ENCODE results near the gene ACER3. TPM values are rescaled to one million over a fixed set of nuclear protein-coding genes. Genes with fewer than 3 reads are reported as not detected.

ACER3 gene
- polyA plus RNA-seq, 3 donors, result 22.9 to 45.4 (median 23.6) TPM

- no peak overlapping the region for H3K4me2 ChIP-seq (replicated peaks; ENCODE audit: extremely low read depth, low read length, poor library complexity, severe bottlenecking)
- H3K27me3 Mint-ChIP-seq (ENCODE audit: low read depth in 3 of 3), result peaks cover 4 to 8% (median 7%) of the 10 kb centered on the region in 3 donors
- no peaks in the 10 kb centered on the region for H4K20me1 ChIP-seq (ENCODE audit: insufficient read depth, low read length)
- H3K27me3 ChIP-seq (ENCODE audit: control insufficient read depth in 2 of 2, insufficient read depth in 2 of 2, low read length in 2 of 2), result no peaks in the 10 kb centered on the region
- H3K9me3 ChIP-seq (replicated peaks in 1 of 2; ENCODE audit: control insufficient read depth in 1 of 2, insufficient read depth in 1 of 2, low read length in 2 of 2), result no peaks in the 10 kb centered on the region
- no peak overlapping the region for H2AFZ ChIP-seq (ENCODE audit: insufficient read depth, low read depth, low read length, poor library complexity, severe bottlenecking)
- H3K27ac ChIP-seq (ENCODE audit: low read depth in 1 of 2, low read length in 2 of 2), result no peak overlapping the region
- no peak overlapping the region for H3K27ac Mint-ChIP-seq
- DNase-seq, result no peak
- no peak overlapping the region for H3K4me3 ChIP-seq (replicated peaks in 1 of 3; ENCODE audit: low read depth in 2 of 3, low read length in 3 of 3)
- H3K9ac ChIP-seq (ENCODE audit: insufficient read depth, low read length, poor library complexity, severe bottlenecking), result no peak overlapping the region
- no peaks in the 10 kb centered on the region for H3K36me3 Mint-ChIP-seq
- H3K4me3 Mint-ChIP-seq, result no peak overlapping the region
- H3K9me3 Mint-ChIP-seq, result no peaks in the 10 kb centered on the region
- WGBS (ENCODE audit: insufficient coverage), result 90% methylated on average over 10 of the region's 11 CpGs
- intact Hi-C loops (cut with micrococcal nuclease), result no loop called here
- H3K36me3 ChIP-seq (replicated peaks in 1 of 2; ENCODE audit: control insufficient read depth in 1 of 2, insufficient read depth in 2 of 2, low read length in 2 of 2), result no peaks in the 10 kb centered on the region
- H3K4me1 ChIP-seq (ENCODE audit: control insufficient read depth in 1 of 2, insufficient read depth in 2 of 2, low read length in 2 of 2), result peaks cover 30 to 35% of the 10 kb centered on the region in 2 donors
- no peaks in the 10 kb centered on the region for H3K79me2 ChIP-seq (ENCODE audit: insufficient read depth, low read length)
- no peak for TF ChIP-seq CTCF (IDR thresholded peaks at IDR 0.05)
- peaks cover 28% of the 10 kb centered on the region for H3K4me1 Mint-ChIP-seq
Measured at GRCh38 chr11:76836613-76837291, 24.0 kb upstream of the ACER3 start.

GRCh38 chr11:76837696-76838677 is 22.7 kb upstream of the ACER3 start:
- WGBS (ENCODE audit: insufficient coverage), result 94% methylated on average over 3 of the region's 7 CpGs
- Histone ChIP-seq H3K4me2 (replicated peaks; ENCODE audit: extremely low read depth, low read length, poor library complexity, severe bottlenecking) (no peak overlapping the region), H4K20me1 (ENCODE audit: insufficient read depth, low read length) (no peaks in the 10 kb centered on the region), H3K79me2 (ENCODE audit: insufficient read depth, low read length) (no peaks in the 10 kb centered on the region), H3K4me3 (replicated peaks in 1 of 3; ENCODE audit: low read depth in 2 of 3, low read length in 3 of 3) (no peak overlapping the region), H3K27ac (ENCODE audit: low read depth in 1 of 2, low read length in 2 of 2) (no peak overlapping the region), H3K9ac (ENCODE audit: insufficient read depth, low read length, poor library complexity, severe bottlenecking) (no peak overlapping the region), H3K4me1 (ENCODE audit: control insufficient read depth in 1 of 2, insufficient read depth in 2 of 2, low read length in 2 of 2) (peaks cover 20 to 25% of the 10 kb centered on the region in 2 donors), H3K36me3 (replicated peaks in 1 of 2; ENCODE audit: control insufficient read depth in 1 of 2, insufficient read depth in 2 of 2, low read length in 2 of 2) (no peaks in the 10 kb centered on the region), H3K27me3 (ENCODE audit: control insufficient read depth in 2 of 2, insufficient read depth in 2 of 2, low read length in 2 of 2) (no peaks in the 10 kb centered on the region), H2AFZ (ENCODE audit: insufficient read depth, low read depth, low read length, poor library complexity, severe bottlenecking) (no peak overlapping the region), H3K9me3 (replicated peaks in 1 of 2; ENCODE audit: control insufficient read depth in 1 of 2, insufficient read depth in 1 of 2, low read length in 2 of 2) (no peaks in the 10 kb centered on the region)
- DNase-seq, result no peak
- intact Hi-C loops (cut with micrococcal nuclease), result no loop called here
- no peak for TF ChIP-seq CTCF (IDR thresholded peaks at IDR 0.05)
- Mint-ChIP-seq H3K9me3 (no peaks in the 10 kb centered on the region), H3K27ac (no peak overlapping the region), H3K27me3 (ENCODE audit: low read depth in 3 of 3) (peaks cover 5 to 10% (median 7%) of the 10 kb centered on the region in 3 donors), H3K4me3 (no peak overlapping the region), H3K4me1 (peaks cover 17% of the 10 kb centered on the region), H3K36me3 (no peaks in the 10 kb centered on the region)

Measured in CD14-positive monocyte (primary cell).